GM23248 (cell line): ENCODE data around the gene CCDC69. TPM values are rescaled to one million over a fixed set of nuclear protein-coding genes. Genes with fewer than 3 reads are reported as not detected.

ENCODE experiments used
- DNase-seq: peaks from one replicate; pipeline ENCODE4 v3.0.0-alpha.2; 2015
- H2AFZ ChIP-seq: fragments of 200-600 bp; sonication (generic); 2 replicates; pipeline ENCODE4 v1.6.1; 2016; ENCODE audit warnings: antibody characterized with exemption
- H3F3A ChIP-seq: fragments of 200-600 bp; sonication (generic); 2 replicates; pipeline ENCODE4 v1.6.1; 2016; ENCODE audit warnings: mild to moderate bottlenecking, antibody characterized with exemption, mixed run types; ENCODE audit not compliant: insufficient read depth
- H3K27ac ChIP-seq: fragments of 200-600 bp; sonication (generic); 2 replicates; pipeline ENCODE4 v1.5.1; 2016; ENCODE audit warnings: mild to moderate bottlenecking
- H3K27me3 ChIP-seq: fragments of 200-600 bp; sonication (generic); replicated peaks from 2 replicates; pipeline ENCODE4 v1.6.1; 2016; ENCODE audit warnings: mild to moderate bottlenecking; ENCODE audit not compliant: insufficient read depth
- H3K36me3 ChIP-seq: fragments of 200-600 bp; sonication (generic); 2 replicates; pipeline ENCODE4 v1.6.1; 2016; ENCODE audit warnings: low read depth, mild to moderate bottlenecking
- H3K4me1 ChIP-seq: fragments of 200-600 bp; sonication (generic); 2 replicates; pipeline ENCODE4 v1.6.1; 2016; ENCODE audit warnings: mild to moderate bottlenecking; ENCODE audit not compliant: insufficient read depth
- H3K4me2 ChIP-seq: fragments of 200-600 bp; sonication (generic); one replicate; pipeline ENCODE4 v1.6.1; 2016; ENCODE audit warnings: mild to moderate bottlenecking; ENCODE audit not compliant: unreplicated experiment
- H3K4me3 ChIP-seq: fragments of 200-600 bp; sonication (generic); 2 replicates; pipeline ENCODE4 v1.5.1; 2016; ENCODE audit warnings: mild to moderate bottlenecking
- H3K79me2 ChIP-seq: fragments of 200-600 bp; sonication (generic); 2 replicates; pipeline ENCODE4 v1.6.1; 2016; ENCODE audit warnings: mild to moderate bottlenecking; ENCODE audit not compliant: insufficient read depth
- H3K9ac ChIP-seq: fragments of 200-600 bp; sonication (generic); 2 replicates; pipeline ENCODE4 v1.6.1; 2016; ENCODE audit warnings: mild to moderate bottlenecking
- H3K9me2 ChIP-seq: fragments of 200-600 bp; sonication (generic); 2 replicates; pipeline ENCODE4 v1.6.1; 2016; ENCODE audit warnings: mixed run types, mild to moderate bottlenecking, moderate library complexity; ENCODE audit not compliant: insufficient read depth
- H3K9me3 ChIP-seq: fragments of 200-600 bp; sonication (generic); one replicate; pipeline ENCODE4 v1.6.1; 2017; ENCODE audit warnings: low read depth
- H4K20me1 ChIP-seq: fragments of 200-600 bp; sonication (generic); 2 replicates; pipeline ENCODE4 v1.6.0; 2016; ENCODE audit not compliant: insufficient read depth
- EZH2 ChIP-seq: fragments of 200-600 bp; sonication (generic); IDR thresholded peaks from 2 replicates; pipeline ENCODE4 v1.6.1; 2018; ENCODE audit warnings: antibody characterized with exemption, mild to moderate bottlenecking; ENCODE audit not compliant: insufficient read depth, poor library complexity, severe bottlenecking
- EZH2phosphoT487 ChIP-seq: fragments of 200-600 bp; sonication (generic); IDR thresholded peaks from 2 replicates; pipeline ENCODE4 v1.6.1; 2018; ENCODE audit warnings: antibody characterized with exemption, moderate library complexity, mild to moderate bottlenecking, low read depth; ENCODE audit not compliant: insufficient read depth
- WGBS, 2 experiments: methylation state at CpG; one replicate each; pipeline ENCODE4 v1.1.6; 2015 to 2017; ENCODE audit warnings: low lambda C conversion rate in 2 of 2, low coverage in 1 of 2; ENCODE audit errors: missing lambda C conversion rate in 2 of 2; 5-methylcytosine and 5-hydroxymethylcytosine counted together
- in situ Hi-C: fragments of 300-500 bp; cut with MboI; formaldehyde crosslinking; loops from 2 replicates; pipeline ENCODE4 v1.15.0; 2020
- polyA plus RNA-seq: library from polyadenylated mRNA; unstranded; fragments of >200 nt; fragmentation: Nextera tagmentation; extraction: Ambion mirVana; gene quantifications from 2 replicates; pipeline ENCODE4 v1.2.1, GENCODE V29; 2016
- total RNA-seq: library from RNA; depleted of rRNA; stranded (reverse); fragments of >200 nt; shearing (Covaris generic); gene quantifications from 2 replicates; pipeline ENCODE4 v1.2.3, GENCODE V29; 2014

The CCDC69 gene
- total and polyA plus RNA-seq, 2 experiments from 2014 or later: 0.54 to 0.56 TPM

GRCh38 chr5:151224372-151224771 is 480 bp upstream of the CCDC69 start:
- DNase-seq: no peak
- no peaks in the 10 kb centered on the region for H3K79me2 ChIP-seq
- H3F3A ChIP-seq: no peaks in the 10 kb centered on the region; the same call in 1 of the 2 replicates
- H3K4me1 ChIP-seq: no peaks in the 10 kb centered on the region
- no peaks in the 10 kb centered on the region for H3K36me3 ChIP-seq
- 0 out of 2 replicates have a peak, but pooled peaks cover 5% of the 10 kb centered on the region for H3K27me3 ChIP-seq
- peak overlapping the region; percentile 86 for H3K4me2 ChIP-seq
- 78 to 81% methylated on average over 6 of the region's 6 CpGs for WGBS, 2 experiments
- H2AFZ ChIP-seq: peak overlapping the region; percentile 94
- TF ChIP-seq EZH2: no peak
- H3K9me3 ChIP-seq: no peaks in the 10 kb centered on the region
- H3K4me3 ChIP-seq: peak overlapping the region; percentile 94
- no peak overlapping the region for H3K27ac ChIP-seq
- no peaks in the 10 kb centered on the region for H3K9me2 ChIP-seq
- no peak overlapping the region for H3K9ac ChIP-seq
- H4K20me1 ChIP-seq: no peaks in the 10 kb centered on the region
- in situ Hi-C loops: no loop called here

GRCh38 chr5:151222790-151223446 is 974 bp downstream of the CCDC69 start:
- H3K36me3 ChIP-seq: no peaks in the 10 kb centered on the region
- H3K27ac ChIP-seq: no peak overlapping the region
- no peak for DNase-seq
- peak overlapping the region; percentile 86 for H3K4me2 ChIP-seq
- no peaks in the 10 kb centered on the region for H3K9me2 ChIP-seq
- no peaks in the 10 kb centered on the region for H4K20me1 ChIP-seq
- H3K9ac ChIP-seq: no peak overlapping the region
- H3K4me1 ChIP-seq: no peaks in the 10 kb centered on the region
- peak overlapping the region; percentile 94; the same call in 1 of the 2 replicates for H3K4me3 ChIP-seq
- in situ Hi-C loops: no loop called here
- no peaks in the 10 kb centered on the region; the same call in 1 of the 2 replicates for H3F3A ChIP-seq
- peak overlapping the region; percentile 94; the same call in 1 of the 2 replicates for H2AFZ ChIP-seq
- WGBS, 2 experiments: 56 to 72% methylated on average over 4 of the region's 4 CpGs
- H3K9me3 ChIP-seq: no peaks in the 10 kb centered on the region
- no peak for TF ChIP-seq EZH2
- no peak for TF ChIP-seq EZH2phosphoT487
- no peaks in the 10 kb centered on the region for H3K27me3 ChIP-seq
- H3K79me2 ChIP-seq: no peaks in the 10 kb centered on the region

- TF ChIP-seq EZH2phosphoT487 (no peak), EZH2 (no peak)
- no peak for DNase-seq
- H2AFZ ChIP-seq: no peak overlapping the region
- no peak overlapping the region for H3K9ac ChIP-seq
- H3K9me2 ChIP-seq: no peaks in the 10 kb centered on the region
- no peaks in the 10 kb centered on the region for H3K36me3 ChIP-seq
- no peaks in the 10 kb centered on the region for H3K79me2 ChIP-seq
- H3K27ac ChIP-seq: no peak overlapping the region
- H3K4me1 ChIP-seq: no peaks in the 10 kb centered on the region
- 88 to 90% methylated on average over 6 of the region's 6 CpGs for WGBS, 2 experiments
- no peaks in the 10 kb centered on the region for H3K9me3 ChIP-seq
- no peaks in the 10 kb centered on the region for H3K27me3 ChIP-seq
- no peaks in the 10 kb centered on the region for H4K20me1 ChIP-seq
- no peak overlapping the region for H3K4me2 ChIP-seq
- H3K4me3 ChIP-seq: no peak overlapping the region
- in situ Hi-C loops: no loop called here
- H3F3A ChIP-seq: no peaks in the 10 kb centered on the region; the same call in 1 of the 2 replicates
Observed at GRCh38 chr5:151222054-151222789, 1.7 kb downstream of the CCDC69 start.

- no peaks in the 10 kb centered on the region for H4K20me1 ChIP-seq
Observed at GRCh38 chr5:151221574-151221973, 2.3 kb downstream of the CCDC69 start.

More at GRCh38 chr5:151221574-151221973, 2.3 kb downstream of the CCDC69 start:
- Histone ChIP-seq H3F3A (no peaks in the 10 kb centered on the region; the same call in 1 of the 2 replicates), H3K4me2 (no peak overlapping the region), H2AFZ (no peak overlapping the region), H3K9me2 (no peaks in the 10 kb centered on the region), H3K9ac (no peak overlapping the region), H3K27me3 (no peaks in the 10 kb centered on the region), H3K27ac (no peak overlapping the region), H3K4me1 (no peaks in the 10 kb centered on the region), H3K9me3 (no peaks in the 10 kb centered on the region), H3K4me3 (no peak overlapping the region), H3K79me2 (no peaks in the 10 kb centered on the region), H3K36me3 (no peaks in the 10 kb centered on the region)
- 41 to 46% methylated on average over 3 of the region's 3 CpGs for WGBS, 2 experiments
- TF ChIP-seq EZH2phosphoT487: no peak
- no peak for TF ChIP-seq EZH2
- in situ Hi-C loops: no loop called here
- DNase-seq: peak; percentile 54
